Measurements from ENCODE around the gene COLEC11.

GRCh38 chr2:3639653-3640052 lies 44.7 kb downstream of the COLEC11 start:
- TF ChIP-seq KLF13 (tag; IDR thresholded peaks at IDR 0.05; ENCODE audit: borderline replicate concordance, low read depth) (no peak), SRF (CRISPR knock-in tag; IDR thresholded peaks at IDR 0.05) (no peak), ZNF12 (CRISPR knock-in tag; IDR thresholded peaks at IDR 0.05) (no peak), CTCF (IDR thresholded peaks at IDR 0.05 in 2 of 3, conservative IDR thresholded peaks at IDR 0.05 in 1 of 3; ENCODE audit: insufficient read depth in 2 of 3, low read depth in 1 of 3, low read length in 3 of 3) (no peak), DEAF1 (CRISPR knock-in tag; IDR thresholded peaks at IDR 0.05) (no peak), ELK3 (CRISPR knock-in tag; IDR thresholded peaks at IDR 0.05) (no peak), ZBTB7A (IDR thresholded peaks at IDR 0.05; ENCODE audit: borderline replicate concordance, control insufficient read depth, low read depth, low read length) (no peak), ZNF512 (tag; IDR thresholded peaks at IDR 0.05) (no peak), ELF4 (CRISPR knock-in tag; IDR thresholded peaks at IDR 0.05) (no peak), ZNF140 (CRISPR knock-in tag; IDR thresholded peaks at IDR 0.05) (no peak)
